Stimulated activated CD4-positive, alpha-beta T cell treated with anti-CD3 and anti-CD28 coated beads, Interleukin-4, amount 100 ng/mL, for 24 hours (primary cell): ENCODE measurements around the gene FLNB.
A peak's percentile ranks its signal among the peaks of the same experiment; 100 is the strongest.

ENCODE experiments used
- DNase-seq: peaks from one replicate; pipeline ENCODE4 v3.0.0-alpha.2; 2020

FLNB gene, protein sequence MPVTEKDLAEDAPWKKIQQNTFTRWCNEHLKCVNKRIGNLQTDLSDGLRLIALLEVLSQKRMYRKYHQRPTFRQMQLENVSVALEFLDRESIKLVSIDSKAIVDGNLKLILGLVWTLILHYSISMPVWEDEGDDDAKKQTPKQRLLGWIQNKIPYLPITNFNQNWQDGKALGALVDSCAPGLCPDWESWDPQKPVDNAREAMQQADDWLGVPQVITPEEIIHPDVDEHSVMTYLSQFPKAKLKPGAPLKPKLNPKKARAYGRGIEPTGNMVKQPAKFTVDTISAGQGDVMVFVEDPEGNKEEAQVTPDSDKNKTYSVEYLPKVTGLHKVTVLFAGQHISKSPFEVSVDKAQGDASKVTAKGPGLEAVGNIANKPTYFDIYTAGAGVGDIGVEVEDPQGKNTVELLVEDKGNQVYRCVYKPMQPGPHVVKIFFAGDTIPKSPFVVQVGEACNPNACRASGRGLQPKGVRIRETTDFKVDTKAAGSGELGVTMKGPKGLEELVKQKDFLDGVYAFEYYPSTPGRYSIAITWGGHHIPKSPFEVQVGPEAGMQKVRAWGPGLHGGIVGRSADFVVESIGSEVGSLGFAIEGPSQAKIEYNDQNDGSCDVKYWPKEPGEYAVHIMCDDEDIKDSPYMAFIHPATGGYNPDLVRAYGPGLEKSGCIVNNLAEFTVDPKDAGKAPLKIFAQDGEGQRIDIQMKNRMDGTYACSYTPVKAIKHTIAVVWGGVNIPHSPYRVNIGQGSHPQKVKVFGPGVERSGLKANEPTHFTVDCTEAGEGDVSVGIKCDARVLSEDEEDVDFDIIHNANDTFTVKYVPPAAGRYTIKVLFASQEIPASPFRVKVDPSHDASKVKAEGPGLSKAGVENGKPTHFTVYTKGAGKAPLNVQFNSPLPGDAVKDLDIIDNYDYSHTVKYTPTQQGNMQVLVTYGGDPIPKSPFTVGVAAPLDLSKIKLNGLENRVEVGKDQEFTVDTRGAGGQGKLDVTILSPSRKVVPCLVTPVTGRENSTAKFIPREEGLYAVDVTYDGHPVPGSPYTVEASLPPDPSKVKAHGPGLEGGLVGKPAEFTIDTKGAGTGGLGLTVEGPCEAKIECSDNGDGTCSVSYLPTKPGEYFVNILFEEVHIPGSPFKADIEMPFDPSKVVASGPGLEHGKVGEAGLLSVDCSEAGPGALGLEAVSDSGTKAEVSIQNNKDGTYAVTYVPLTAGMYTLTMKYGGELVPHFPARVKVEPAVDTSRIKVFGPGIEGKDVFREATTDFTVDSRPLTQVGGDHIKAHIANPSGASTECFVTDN (N-terminal part only)

DNA sequence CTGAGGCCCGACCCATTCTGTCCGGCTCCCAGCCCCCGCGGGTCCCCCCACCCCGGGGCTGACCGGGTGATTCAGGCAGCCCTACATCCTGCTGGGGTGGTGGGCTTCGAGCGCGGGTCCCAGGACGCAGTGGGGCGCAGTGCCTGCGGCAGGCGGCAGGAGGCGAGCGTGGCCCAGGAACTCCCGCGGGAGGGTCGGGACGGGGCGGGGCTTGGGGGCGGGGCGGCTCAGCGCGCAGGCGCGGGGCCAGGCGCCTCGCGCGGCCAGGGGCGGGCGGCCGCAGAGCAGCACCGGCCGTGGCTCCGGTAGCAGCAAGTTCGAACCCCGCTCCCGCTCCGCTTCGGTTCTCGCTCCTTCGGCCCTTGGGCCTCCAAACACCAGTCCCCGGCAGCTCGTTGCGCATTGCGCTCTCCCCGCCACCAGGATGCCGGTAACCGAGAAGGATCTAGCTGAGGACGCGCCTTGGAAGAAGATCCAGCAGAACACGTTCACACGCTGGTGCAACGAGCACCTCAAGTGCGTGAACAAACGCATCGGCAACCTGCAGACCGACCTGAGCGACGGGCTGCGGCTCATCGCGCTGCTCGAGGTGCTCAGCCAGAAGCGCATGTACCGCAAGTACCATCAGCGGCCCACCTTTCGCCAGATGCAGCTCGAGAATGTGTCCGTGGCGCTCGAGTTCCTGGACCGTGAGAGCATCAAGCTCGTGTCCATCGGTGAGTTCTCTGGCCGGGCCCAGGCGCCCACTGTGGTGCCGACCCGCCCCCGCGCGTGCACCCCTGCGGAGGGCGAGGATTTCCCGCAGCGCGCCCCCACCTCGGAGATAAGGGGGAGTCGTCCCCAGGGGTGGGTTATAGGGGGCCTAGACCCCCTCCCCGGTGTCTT lies at the start of gene FLNB:
FLNB (plus strand) TSS at position 282 of the 885 bp plus-strand sequence; CDS start at position 425, 143 bp downstream.
- peak; percentile 78 for DNase-seq

DNA sequence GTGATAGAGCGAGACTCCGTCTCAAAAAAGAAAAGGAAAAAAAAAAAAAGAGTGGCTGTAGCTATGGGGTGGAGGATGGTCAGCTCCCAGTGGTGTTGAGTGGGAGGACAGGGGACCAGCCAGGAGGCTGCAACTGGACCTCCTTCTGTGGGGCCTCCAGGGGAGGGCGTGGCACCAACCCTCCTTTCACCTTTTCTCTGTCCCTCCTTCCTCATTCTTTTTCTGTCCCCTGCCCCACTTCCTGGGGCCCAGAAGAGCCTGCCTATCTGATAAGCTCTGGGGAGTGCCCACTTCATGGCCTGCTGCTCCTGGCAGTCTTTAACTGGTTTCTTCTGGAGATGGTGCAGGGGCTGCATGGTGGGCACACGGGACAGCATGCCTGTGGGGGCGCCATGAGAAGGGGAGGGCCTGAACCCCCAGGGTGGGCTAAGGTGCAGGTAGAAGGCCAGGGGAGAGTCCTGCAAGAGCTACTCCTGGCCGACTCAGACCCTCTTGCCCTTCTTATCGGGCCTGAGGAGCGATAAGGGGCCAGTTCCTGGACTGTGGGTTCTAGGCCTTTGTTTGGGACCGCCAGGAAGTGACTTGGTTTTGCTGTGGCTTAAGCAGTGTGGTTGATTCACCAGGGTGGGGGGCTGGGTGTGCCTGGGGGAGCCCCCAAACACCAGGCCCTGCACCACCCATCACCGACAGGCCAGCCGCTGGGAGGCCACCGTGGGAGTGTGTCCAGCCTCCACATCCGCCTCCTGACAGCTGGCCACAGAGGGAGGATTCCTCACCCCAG lies 49.4 kb upstream of the FLNB start:
- DNase-seq = no peak

DNA sequence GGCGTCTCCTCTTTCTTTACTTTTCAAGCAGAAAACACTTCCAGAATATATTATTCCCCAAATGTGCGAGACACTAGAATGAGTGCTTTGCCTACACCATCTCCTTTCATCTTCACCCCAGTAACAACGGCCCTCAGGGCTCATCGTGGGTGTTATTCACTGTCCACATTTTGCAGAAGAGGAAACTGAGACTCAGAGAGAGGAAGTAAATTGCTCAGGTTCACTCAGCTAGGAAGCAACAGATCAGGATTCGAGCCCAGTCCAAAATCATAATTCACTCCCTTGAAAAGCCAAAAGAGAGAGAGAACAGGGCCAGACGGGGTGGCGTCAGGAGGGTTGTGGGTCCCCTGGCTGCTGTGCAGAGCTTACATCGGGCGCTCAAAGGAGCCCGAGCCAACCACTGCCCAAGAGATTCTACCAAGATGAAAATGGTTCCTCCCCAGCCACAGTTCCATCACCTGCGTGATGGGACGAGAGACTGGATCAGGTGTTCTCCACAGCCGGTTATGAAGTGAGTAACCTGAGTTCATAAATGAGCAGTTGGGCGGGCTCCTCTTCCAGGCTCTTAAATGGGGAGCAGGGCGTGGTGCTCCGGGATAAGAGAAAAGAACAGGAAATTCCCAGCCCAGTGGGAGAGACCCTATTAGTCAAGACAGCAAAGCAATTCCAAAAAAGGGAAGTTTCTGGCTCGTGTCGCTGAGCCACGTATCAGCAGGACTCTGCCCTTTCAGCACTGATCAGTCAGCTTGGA lies 48.6 kb upstream of the FLNB start:
- no peak for DNase-seq

DNA sequence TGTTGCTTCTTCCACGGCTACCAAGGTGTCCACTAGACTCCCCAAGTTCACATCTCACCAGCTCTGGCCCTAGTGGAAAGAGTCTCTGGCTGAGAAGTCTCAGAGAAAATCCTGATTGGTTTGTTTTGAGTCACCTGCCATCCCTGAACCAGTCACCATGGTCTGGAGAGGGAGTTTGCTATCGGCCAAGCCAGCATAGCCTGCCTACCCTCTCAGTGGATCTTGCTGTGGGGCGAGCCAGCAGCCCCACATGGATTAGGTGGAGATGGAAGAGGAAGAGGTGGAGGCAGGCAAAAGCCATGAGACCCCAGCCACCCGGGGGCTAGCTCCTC lies 48.1 kb upstream of the FLNB start:
- no peak for DNase-seq

DNA sequence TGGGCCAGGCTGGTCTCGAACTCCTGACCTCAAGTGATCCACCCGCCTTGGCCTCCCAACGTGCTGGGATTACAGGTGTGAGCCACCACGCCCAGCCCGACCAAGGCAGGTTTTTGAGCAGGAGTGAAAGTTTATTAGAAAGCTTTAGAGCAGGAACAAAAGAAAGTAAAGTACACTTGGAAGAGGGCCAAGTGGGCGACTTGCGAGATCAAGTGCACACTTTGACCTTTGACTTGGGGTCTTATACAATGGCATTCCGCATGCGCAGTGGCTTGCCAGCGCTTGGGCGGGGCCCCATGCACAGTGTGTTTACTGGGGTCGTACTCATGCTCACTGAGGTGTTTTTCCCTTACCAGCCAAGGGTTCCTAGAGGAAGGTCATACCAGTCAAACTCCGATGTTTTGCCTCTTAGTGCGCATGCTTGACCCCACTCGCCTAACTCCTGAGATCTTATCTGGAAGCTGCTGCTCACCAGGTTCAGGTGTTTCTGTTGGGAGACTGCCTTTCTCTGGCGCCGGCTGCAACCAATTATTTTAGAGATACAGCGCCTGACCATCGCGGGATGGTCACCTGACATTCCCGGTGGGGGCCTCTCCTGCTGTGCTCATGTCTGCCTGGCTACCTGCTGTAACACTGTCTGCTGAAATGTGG lies 46.9 kb upstream of the FLNB start:
- no peak for DNase-seq

DNA sequence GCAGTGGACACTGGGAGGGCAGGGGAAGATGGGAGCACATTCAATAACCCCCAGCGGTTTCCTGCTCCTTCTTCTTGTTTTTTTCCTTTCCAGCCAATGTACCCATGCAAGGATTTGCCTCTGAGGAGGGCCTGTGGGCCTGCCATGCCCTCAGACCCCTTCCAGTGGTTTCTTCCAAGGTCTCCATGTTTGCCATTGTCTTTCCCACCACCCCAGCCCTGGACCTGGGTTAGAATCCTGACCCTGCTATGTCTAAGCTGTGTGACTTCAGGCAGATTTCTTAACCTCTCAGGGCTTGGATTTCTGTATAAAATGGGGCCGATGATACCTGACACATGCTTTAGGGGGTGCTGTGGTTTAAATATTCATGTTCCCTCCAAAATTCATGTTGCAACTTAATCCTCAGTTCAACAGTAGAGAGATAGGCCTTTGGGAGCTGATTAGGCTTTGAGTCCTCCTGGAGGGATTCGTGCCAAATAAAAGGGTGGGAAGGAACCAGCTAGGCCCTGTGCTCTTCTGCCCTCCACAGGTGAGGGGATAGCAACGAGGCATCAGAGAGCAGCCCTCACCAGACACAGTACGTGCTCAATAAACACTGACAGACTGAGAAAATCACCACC lies 46.3 kb upstream of the FLNB start:
- DNase-seq = no peak

DNA sequence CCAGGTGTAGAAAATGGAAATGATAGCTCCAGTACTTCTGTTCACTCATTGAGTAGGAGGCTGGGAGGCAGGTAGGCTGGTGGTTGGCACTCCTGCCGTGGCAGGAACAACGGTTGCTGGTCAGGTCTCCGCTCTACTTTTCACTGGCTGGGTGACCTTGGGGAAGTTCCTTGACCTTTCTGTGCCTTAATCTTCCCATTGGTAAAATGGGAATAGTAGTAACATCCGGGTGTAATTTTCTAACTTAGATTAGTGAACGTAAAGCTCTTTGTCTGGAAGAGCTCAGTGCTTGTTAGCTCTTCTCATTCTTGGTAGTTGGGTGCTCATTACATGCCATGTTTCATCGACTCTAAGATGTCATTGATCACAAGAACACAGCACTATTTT lies 45.8 kb upstream of the FLNB start:
- DNase-seq = no peak

DNA sequence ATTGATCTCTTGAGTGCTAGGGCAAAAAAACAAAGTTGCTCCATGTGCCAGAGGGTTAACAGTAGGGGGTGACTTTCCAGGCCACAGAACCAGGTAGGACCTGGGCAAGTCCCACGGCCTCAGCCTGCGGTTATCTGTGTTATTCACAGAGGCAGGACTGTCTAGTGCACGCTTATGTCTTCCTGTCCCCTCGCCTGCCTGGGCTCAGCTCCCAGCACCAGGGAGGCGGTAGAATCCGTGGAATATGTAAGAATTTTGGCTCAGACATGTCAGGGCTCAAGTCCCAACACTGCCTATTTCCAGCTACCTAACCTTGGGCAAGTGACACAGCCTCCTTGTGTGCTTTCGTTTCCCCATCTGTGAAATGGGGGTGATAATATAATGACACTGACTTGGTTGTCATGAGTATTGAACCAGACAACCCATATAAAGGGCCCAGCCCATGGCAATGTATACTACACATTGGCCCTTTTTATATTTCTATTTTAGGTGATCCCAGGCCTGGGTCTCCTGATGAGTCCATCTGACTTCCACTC lies 44.3 kb upstream of the FLNB start:
- DNase-seq = no peak

DNA sequence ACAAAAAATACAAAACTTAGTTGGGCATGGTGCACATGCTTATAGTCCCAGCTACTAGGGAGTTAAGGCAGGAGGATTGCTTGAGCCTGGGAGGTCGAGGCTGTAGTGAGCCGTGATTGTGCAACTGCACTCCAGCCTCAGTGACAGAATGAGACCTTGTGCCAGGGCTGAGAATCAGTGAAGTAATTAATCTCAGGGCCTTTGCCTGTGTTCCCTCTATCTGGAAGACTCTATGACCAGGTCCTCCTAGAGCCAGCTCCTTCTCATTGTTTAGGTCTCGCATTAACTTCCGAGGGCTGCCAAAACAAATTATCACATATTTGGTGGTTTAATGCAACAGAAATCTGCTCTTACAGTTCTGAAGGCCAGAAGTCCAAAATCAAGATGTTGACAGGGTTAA lies 41.4 kb upstream of the FLNB start:
- DNase-seq = no peak

DNA sequence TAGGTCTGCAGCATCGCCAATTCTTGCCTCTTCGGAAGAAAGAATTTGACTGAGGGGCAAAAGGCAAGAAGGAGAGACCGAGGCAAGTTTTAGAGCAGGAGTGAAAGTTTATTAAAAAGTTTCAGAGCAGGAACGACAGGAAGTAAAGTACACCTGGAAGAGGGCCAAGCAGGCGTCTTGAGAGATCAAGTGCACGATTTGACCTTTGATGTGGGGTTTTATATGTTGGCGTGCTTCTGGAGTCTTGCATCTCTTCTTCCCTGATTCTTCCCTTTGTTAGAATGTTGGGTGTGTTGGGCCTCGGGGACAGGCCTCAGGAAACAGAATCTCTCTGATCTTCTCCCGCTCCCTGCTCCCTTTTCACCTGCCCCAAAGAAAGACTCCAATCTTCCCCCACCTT lies 40.6 kb upstream of the FLNB start:
- DNase-seq = no peak

DNA sequence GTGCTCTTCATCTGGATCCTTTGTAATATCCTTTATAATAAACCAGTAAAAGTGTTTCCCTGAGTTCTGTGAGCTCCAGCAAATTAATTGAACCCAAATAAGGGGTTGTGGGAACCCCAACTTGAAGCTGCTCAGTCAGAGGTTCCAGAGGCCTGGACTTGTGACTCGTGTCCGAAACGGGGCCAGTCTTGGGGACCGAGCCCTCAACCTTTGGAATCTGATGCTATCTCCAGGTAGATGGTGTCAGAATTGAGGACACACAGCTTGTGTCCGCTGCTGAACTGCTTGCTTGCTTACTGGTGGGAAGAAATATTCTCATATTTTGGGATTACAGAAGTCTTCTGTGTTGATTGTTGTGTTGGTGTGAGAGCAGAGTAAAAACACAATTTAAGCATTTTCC lies 39.7 kb upstream of the FLNB start:
- no peak for DNase-seq

DNA sequence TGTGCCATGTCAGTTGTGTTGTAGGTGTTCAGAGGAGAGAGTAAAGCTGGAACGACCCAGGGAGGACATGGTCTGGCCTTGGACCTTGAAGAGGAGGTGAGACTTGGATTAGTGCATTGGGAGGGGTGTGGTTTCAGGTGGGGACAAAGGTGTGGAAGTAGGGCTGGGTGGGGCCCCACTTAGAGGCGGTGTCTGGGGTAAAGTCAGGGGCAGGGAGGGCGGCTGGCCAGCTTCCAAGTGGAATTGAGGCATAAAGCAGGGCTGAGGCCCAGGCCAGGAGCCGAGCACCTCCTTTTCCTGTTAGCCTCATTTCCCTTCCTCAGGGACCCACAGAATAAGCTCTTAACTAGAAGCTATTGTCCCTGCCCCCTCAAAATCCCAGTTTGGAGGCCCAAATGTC lies 36.2 kb upstream of the FLNB start:
- DNase-seq = no peak

DNA sequence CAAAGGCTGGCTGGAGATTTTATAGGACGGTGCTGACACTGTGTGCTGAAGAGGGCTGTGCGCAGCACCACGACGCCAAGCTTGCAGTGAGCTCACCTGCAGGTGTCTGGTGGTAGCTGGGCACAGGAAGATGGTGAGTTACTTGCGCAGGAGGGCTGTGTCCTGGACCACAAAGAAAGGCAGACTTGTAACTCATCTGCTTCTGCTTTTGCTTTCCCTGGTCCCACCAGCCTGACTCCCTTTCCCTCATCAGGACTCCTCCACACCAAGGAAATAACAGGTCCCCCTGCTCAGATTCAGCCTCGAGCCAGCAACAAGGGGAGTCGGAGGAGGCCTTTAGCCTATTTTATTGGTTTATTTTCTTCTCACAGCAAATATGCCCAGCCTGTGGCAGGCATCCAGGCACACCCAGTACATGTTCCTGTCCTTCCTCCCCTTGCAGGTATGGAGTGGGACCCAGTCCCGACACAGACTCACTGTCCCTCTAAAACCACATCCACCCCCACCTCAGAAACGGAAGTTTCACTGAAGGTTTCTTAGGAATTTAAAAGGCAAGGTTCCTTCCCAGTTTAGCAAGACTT lies 35.6 kb upstream of the FLNB start:
- DNase-seq = no peak

DNA sequence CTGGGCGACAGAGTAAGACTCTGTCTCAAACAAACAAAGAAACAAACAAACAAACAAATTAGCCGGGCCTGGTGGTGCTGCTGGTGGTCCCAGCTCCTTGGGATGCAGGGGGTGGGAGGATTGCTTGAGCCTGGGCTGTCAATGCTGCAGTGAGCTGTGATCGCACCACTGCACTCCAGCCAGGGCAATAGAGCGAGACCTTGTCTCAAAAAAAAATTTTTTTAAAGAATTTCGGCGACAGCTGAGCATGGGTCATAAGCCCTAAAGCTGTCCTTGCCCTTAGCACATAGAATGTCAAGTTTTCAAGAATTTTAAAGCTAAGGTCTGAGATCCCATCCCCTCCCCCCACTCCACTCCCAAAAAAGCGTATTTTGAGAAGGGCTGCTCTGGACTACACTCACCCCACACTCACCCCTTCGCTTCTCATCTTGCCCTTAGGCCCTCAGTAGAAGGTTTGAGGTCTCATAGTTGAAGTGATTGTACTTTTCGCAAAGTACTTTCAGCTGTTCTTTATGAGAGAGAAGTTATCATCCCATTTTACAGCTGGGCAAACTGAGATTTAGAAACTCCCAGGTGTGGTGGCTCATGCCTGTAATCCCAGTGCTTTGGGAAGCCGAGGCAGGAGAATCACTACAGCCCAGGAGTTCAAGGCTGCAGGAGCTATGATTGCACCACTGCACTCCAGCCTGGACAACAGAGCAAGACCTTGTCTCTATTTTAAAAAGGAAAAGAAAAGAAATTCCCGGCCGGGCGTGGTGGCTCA lies 34.3 kb upstream of the FLNB start:
- no peak for DNase-seq

DNA sequence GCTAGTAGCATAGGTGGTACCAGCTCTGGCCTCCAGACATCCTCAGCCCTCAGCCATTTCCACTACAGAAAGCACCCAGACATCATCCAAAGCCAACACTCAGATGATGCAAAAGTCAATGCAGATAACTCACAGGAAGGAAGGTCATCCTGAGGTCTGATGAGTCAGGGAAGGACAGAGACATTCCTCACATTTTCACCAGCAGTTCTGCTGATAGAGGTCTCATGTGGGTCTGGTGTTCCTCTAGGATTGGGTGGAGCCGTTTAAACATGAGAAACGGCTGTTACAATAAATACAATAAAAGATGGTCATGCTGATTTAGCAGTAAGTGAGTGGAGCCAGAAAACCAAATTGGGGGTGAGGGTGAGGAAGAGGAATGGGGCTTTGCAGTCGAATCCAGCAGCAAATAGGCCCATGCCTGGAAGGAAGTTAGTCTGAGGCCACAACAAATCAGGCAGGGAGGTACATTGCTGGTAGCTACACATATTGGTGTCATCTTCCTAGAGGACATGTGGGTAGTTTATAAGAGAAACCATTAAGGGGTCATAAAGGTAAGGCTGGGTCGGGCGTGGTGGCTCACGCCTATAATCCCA lies 33.3 kb upstream of the FLNB start:
- no peak for DNase-seq

DNA sequence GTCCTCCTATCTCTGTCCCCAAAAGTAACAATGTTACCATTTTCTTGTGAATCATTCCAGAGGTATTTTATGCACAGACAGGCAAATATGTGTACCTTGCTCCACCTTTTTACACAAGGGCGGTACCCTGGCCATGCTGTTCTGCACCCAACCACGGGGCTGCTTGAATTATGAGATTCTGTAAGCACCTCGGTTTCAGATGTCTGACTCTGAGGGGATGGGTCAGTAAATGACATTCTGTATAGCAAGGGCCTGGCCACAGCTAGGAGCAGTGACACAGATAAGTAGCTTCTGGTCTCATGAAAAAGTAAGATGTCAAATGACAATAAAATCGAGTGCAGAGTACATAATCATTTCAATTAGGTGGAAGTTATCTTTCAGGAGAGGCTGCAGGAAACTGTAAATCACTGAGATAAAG lies 30.4 kb upstream of the FLNB start:
- DNase-seq = no peak

DNA sequence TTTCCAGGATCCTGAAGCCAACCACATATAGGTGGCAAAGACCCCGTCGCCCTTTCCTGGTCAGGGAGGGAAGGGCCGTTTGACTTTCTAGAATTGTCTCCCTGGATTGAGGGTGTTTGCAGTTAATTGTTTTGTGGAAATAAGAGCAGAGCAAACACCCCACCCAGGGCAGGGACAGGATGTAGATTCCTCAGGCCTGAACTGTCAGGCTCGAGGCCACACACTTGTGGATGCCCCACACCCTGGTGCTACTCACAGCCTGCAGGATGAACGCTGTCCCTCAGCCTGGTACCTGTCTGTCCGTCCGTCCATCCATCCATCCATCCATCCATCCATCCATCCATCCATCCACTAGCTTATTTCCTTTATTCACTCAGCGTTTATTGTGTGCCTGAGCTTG lies 29.9 kb upstream of the FLNB start:
- DNase-seq = no peak

DNA sequence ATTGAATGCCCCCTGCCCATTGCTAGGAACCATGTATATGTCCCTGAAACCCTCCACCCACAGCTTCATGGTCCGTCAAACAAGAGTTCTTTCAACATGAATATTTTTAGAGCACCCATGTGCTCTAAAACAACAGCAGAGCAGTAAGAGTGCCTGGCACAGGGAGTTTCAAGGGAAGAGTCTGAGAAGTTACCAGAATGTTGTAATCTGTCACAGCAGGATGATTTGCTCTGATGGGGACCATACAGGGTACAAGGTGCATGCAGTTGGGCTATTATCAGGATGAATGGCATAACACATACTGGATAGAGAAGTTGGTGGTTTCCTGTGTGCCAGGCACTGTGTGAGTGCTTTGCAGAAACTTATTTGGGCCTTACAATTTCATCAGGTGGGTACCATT lies 27.8 kb upstream of the FLNB start:
- no peak for DNase-seq
